PC-9 (cell line): ENCODE measurements around the gene LYSMD4. TPM values are rescaled to one million over a fixed set of nuclear protein-coding genes. Genes with fewer than 3 reads are reported as not detected.

Experiments
- BruUV-seq: library from RNA; stranded (reverse); fragments of 400-500 nt; replicated peaks from 2 replicates; lab custom pipeline; 2021; lab: Mats Ljungman, UMichigan
- CTCF ChIA-PET: fragments of 300-600 bp; sonication (Branson Sonifier 250); formaldehyde crosslinking; loops from one replicate; lab custom pipeline; 2022; ENCODE audit warnings: antibody characterized with exemption; lab: Charles Lee
- POLR2A ChIA-PET: fragments of 300-600 bp; sonication (Branson Sonifier 250); formaldehyde crosslinking; loops from one replicate; lab custom pipeline; 2022; ENCODE audit warnings: antibody characterized with exemption; ENCODE audit not compliant: unreplicated experiment; lab: Charles Lee
- DNase-seq, 2 experiments: peaks; one replicate each; pipeline versions ENCODE4 v3.0.0 to v3.0.0-alpha.2; 2015 to 2022; ENCODE audit warnings: mixed read lengths in 1 of 2
- H2AFZ ChIP-seq: fragments of 200-600 bp; sonication (generic); 2 replicates; pipeline ENCODE4 v1.8.1; 2017; ENCODE audit warnings: antibody characterized with exemption
- H3F3A ChIP-seq: fragments of 200-600 bp; sonication (generic); 2 replicates; pipeline ENCODE4 v1.8.1; 2017; ENCODE audit warnings: antibody characterized with exemption, mild to moderate bottlenecking, low read depth; ENCODE audit not compliant: insufficient read depth
- H3K27ac ChIP-seq: fragments of 200-600 bp; sonication (generic); 2 replicates; pipeline ENCODE4 v1.6.1; 2016; ENCODE audit warnings: mixed run types
- H3K27me3 ChIP-seq: fragments of 200-600 bp; sonication (generic); 2 replicates; pipeline ENCODE4 v1.6.1; 2016; ENCODE audit warnings: low read depth, mixed run types; ENCODE audit not compliant: insufficient read depth
- H3K36me3 ChIP-seq: fragments of 200-600 bp; sonication (generic); 2 replicates; pipeline ENCODE4 v1.6.1; 2016; ENCODE audit warnings: low read depth, mixed run types
- H3K4me1 ChIP-seq: fragments of 200-600 bp; sonication (generic); replicated peaks from 2 replicates; pipeline ENCODE4 v1.6.1; 2016; ENCODE audit warnings: mixed run types; ENCODE audit not compliant: insufficient read depth
- H3K4me2 ChIP-seq: fragments of 200-600 bp; sonication (generic); 2 replicates; pipeline ENCODE4 v1.6.1; 2017; ENCODE audit warnings: mixed run types
- H3K4me3 ChIP-seq: fragments of 200-600 bp; sonication (generic); 2 replicates; pipeline ENCODE4 v1.6.1; 2016; ENCODE audit warnings: mixed run types
- H3K79me2 ChIP-seq: fragments of 200-600 bp; sonication (generic); 2 replicates; pipeline ENCODE4 v1.6.1; 2017; ENCODE audit warnings: low read depth, mixed run types
- H3K9me2 ChIP-seq: fragments of 200-600 bp; sonication (generic); 2 replicates; pipeline ENCODE4 v1.8.1; 2017; ENCODE audit warnings: mild to moderate bottlenecking; ENCODE audit not compliant: insufficient read depth
- H3K9me3 ChIP-seq: fragments of 200-600 bp; sonication (generic); 2 replicates; pipeline ENCODE4 v1.8.1; 2016; ENCODE audit warnings: low read depth; ENCODE audit not compliant: insufficient read depth
- H4K20me1 ChIP-seq: fragments of 200-600 bp; sonication (generic); 2 replicates; pipeline ENCODE4 v1.8.1; 2017; ENCODE audit not compliant: insufficient read depth
- EZH2 ChIP-seq: fragments of 200-600 bp; sonication (generic); IDR thresholded peaks from 2 replicates; pipeline ENCODE4 v1.8.0; 2017; ENCODE audit warnings: antibody characterized with exemption, low read depth
- intact Hi-C: fragments of 100-400 bp; cut with micrococcal nuclease; formaldehyde crosslinking; loops from one replicate; pipeline ENCODE4 v1.10.0; 2022; ENCODE audit not compliant: unreplicated experiment
- total RNA-seq: library from RNA; stranded (reverse); gene quantifications from 2 replicates; pipeline ENCODE4 v1.2.3, GENCODE V29; 2021
- TF ChIP-seq, protein P1 (sequence below): fragments of 200-600 bp; sonication (generic); conservative IDR thresholded peaks from 2 replicates; pipeline ENCODE4 v1.6.1; 2017; ENCODE audit warnings: mixed run types, antibody characterized with exemption, mild to moderate bottlenecking, moderate library complexity

Gene LYSMD4
- total RNA-seq, 1 experiment from 2014 or later, result 5.7 TPM

DNA sequence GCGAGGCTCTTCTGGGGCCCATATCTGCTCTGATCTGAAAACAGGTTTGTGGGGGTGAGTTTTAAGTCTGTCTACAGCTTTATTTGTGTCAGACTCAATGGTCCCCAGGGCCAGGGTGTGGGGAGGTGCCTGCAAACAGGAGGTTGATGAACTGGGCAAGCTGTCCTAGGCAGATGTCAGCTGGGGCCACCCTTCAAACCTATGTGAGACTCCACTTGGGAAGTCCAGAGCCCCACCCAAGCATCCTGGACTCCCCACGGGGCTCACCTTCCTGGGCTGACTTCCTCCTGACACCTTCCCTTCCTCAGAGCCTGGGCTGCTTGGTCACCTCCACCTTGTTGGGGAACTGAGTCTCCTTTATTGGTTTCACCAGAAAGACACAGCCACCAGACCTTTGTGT lies 8.6 kb upstream of the LYSMD4 start:
- no peak overlapping the region for H3K4me3 ChIP-seq
- no peaks in the 10 kb centered on the region for H3K9me2 ChIP-seq
- H3K27ac ChIP-seq, result no peak overlapping the region
- intact Hi-C loops, result no loop called here
- no peak overlapping the region for H2AFZ ChIP-seq
- POLR2A ChIA-PET, result no interaction called here
- no peaks in the 10 kb centered on the region for H3K9me3 ChIP-seq
- no peak overlapping the region for H3K4me2 ChIP-seq
- H3F3A ChIP-seq, result no peaks in the 10 kb centered on the region
- CTCF ChIA-PET, result no interaction called here
- no peaks in the 10 kb centered on the region for H3K36me3 ChIP-seq
- TF ChIP-seq, protein P1, sequence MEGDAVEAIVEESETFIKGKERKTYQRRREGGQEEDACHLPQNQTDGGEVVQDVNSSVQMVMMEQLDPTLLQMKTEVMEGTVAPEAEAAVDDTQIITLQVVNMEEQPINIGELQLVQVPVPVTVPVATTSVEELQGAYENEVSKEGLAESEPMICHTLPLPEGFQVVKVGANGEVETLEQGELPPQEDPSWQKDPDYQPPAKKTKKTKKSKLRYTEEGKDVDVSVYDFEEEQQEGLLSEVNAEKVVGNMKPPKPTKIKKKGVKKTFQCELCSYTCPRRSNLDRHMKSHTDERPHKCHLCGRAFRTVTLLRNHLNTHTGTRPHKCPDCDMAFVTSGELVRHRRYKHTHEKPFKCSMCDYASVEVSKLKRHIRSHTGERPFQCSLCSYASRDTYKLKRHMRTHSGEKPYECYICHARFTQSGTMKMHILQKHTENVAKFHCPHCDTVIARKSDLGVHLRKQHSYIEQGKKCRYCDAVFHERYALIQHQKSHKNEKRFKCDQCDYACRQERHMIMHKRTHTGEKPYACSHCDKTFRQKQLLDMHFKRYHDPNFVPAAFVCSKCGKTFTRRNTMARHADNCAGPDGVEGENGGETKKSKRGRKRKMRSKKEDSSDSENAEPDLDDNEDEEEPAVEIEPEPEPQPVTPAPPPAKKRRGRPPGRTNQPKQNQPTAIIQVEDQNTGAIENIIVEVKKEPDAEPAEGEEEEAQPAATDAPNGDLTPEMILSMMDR, result no peak
- no peak for TF ChIP-seq EZH2
- no TSS peak for BruUV-seq
- no peaks in the 10 kb centered on the region for H3K27me3 ChIP-seq
- no peak for DNase-seq
- no peaks in the 10 kb centered on the region for H3K79me2 ChIP-seq
- no peaks in the 10 kb centered on the region for H3K4me1 ChIP-seq
- H4K20me1 ChIP-seq, result no peaks in the 10 kb centered on the region

DNA sequence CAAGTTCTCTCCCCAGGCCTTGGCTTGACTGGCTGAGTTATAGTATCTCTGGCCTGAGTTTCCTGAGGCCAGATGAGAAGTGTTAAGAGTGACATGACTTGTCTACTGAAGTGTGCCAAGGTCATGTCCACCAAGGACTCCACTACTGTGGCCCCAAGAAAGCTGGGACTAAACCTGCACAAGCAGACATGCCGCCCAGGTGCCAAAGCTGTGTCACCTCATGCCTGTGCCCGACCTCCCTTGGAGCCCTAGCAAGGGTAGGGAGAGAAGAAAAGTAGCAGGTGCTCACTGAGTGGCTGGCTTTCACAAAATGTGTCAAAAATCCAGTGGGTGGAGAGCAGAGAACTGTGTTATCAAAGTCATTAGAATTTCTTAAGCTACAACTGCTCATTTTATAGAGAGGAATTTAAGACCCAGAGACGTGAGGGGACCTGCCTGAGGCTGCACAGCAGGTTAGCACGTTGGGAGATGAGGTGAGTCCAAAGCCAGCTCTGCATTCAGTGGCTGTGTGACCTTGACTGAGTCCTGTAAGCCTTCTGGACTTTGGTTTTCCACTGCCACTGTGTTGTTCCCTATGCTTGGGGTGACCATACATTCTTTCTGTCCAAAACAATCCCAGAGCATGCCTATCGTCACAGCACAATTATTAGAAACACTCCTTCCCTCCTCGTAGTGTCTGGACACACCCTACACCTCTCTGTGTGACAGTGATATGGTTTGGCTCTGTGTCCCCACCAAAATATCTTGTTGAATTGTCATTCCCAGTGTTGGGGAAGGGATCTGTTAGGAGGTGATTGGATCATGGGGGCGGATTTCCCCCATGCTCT lies 5.0 kb upstream of the LYSMD4 start:
- Histone ChIP-seq H3K36me3 (no peaks in the 10 kb centered on the region), H3K79me2 (no peaks in the 10 kb centered on the region), H4K20me1 (no peaks in the 10 kb centered on the region), H3K9me2 (no peaks in the 10 kb centered on the region), H3F3A (no peaks in the 10 kb centered on the region), H3K4me1 (no peaks in the 10 kb centered on the region), H3K27ac (no peak overlapping the region), H3K9me3 (no peaks in the 10 kb centered on the region), H3K27me3 (no peaks in the 10 kb centered on the region), H3K4me3 (no peak overlapping the region), H2AFZ (no peak overlapping the region), H3K4me2 (no peak overlapping the region)
- intact Hi-C loops, result loop anchor here (10.0 kb wide), 1 partner anchor 633 kb away; the partner anchor contains the start of gene SYNM
- ChIA-PET POLR2A (no interaction called here), CTCF (no interaction called here)
- BruUV-seq, result no TSS peak
- no peak for DNase-seq
- no peak for TF ChIP-seq EZH2
- TF ChIP-seq, protein P1, result no peak

DNA sequence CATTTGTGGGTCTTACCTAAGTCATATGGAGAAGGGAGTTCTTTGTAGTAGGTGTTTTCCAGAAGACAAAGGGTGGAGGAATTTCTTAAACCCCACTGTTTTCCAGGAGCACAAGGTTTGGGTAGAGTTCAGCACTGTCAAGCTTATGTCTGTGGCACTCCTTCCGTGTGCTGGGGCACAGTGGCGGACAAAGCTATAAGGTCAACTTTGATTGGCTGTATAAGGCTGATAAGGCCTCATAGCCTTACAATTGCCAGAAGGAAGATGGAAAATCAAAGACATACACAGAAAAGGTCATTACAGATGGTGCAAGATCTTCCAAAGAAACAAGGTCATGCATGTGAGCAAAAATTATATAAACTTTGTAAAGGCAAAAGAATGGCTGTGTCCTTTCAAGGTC lies 3.5 kb upstream of the LYSMD4 start:
- Histone ChIP-seq H3K27me3 (no peaks in the 10 kb centered on the region), H3K4me3 (no peak overlapping the region), H3K36me3 (no peaks in the 10 kb centered on the region), H4K20me1 (no peaks in the 10 kb centered on the region), H3F3A (no peaks in the 10 kb centered on the region), H3K79me2 (no peaks in the 10 kb centered on the region), H3K9me3 (no peaks in the 10 kb centered on the region), H2AFZ (no peak overlapping the region), H3K9me2 (no peaks in the 10 kb centered on the region), H3K4me2 (no peak overlapping the region), H3K27ac (no peak overlapping the region), H3K4me1 (peaks cover 7% of the 10 kb centered on the region; the same call in 1 of the 2 replicates)
- DNase-seq, result no peak
- no TSS peak for BruUV-seq
- intact Hi-C loops, result loop anchor here (10.0 kb wide), 1 partner anchor 632 kb away; the partner anchor contains the start of gene SYNM
- ChIA-PET CTCF (no interaction called here), POLR2A (no interaction called here)
- no peak for TF ChIP-seq EZH2
- TF ChIP-seq, protein P1, result no peak
